ENCODE measurements around the gene NAV1. TPM values are rescaled to one million over a fixed set of nuclear protein-coding genes. Genes with fewer than 3 reads are reported as not detected.

NAV1 gene
- total RNA-seq, 1 donor from 2014 or later = 44.9 TPM

GRCh38 chr1:201531551-201532425, 7.1 kb upstream of the NAV1 start:
- Mint-ChIP-seq H3K27ac (no peak overlapping the region), H3K9me3 (no peaks in the 10 kb centered on the region), H3K4me3 (no peak overlapping the region), H3K27me3 (peaks cover 11% of the 10 kb centered on the region), H3K36me3 (no peaks in the 10 kb centered on the region), H3K4me1 (ENCODE audit: unreplicated experiment) (peaks cover 12% of the 10 kb centered on the region)
- TF ChIP-seq CTCF (conservative IDR thresholded peaks at IDR 0.05) = no peak
- no peak for DNase-seq (ENCODE audit: extremely low spot score, unreplicated experiment)

GRCh38 chr1:201533836-201534235, 5.1 kb upstream of the NAV1 start:
- Mint-ChIP-seq H3K36me3 (no peaks in the 10 kb centered on the region), H3K4me1 (ENCODE audit: unreplicated experiment) (peaks cover 17% of the 10 kb centered on the region), H3K9me3 (no peaks in the 10 kb centered on the region), H3K27ac (no peak overlapping the region), H3K27me3 (peaks cover 28% of the 10 kb centered on the region), H3K4me3 (no peak overlapping the region)
- TF ChIP-seq CTCF (conservative IDR thresholded peaks at IDR 0.05) = no peak
- no peak for DNase-seq (ENCODE audit: extremely low spot score, unreplicated experiment)

GRCh38 chr1:201535046-201535918, 3.6 kb upstream of the NAV1 start:
- no peak for DNase-seq (ENCODE audit: extremely low spot score, unreplicated experiment)
- Mint-ChIP-seq H3K4me3 (no peak overlapping the region), H3K36me3 (no peaks in the 10 kb centered on the region), H3K4me1 (ENCODE audit: unreplicated experiment) (peaks cover 19% of the 10 kb centered on the region), H3K27me3 (peaks cover 38% of the 10 kb centered on the region), H3K27ac (peak overlapping the region; percentile 52), H3K9me3 (no peaks in the 10 kb centered on the region)
- no peak for TF ChIP-seq CTCF (conservative IDR thresholded peaks at IDR 0.05)

- Mint-ChIP-seq H3K9me3 (no peaks in the 10 kb centered on the region), H3K4me3 (no peak overlapping the region), H3K27me3 (peaks cover 44% of the 10 kb centered on the region), H3K27ac (no peak overlapping the region), H3K4me1 (ENCODE audit: unreplicated experiment) (peaks cover 20% of the 10 kb centered on the region), H3K36me3 (no peaks in the 10 kb centered on the region)
- no peak for TF ChIP-seq CTCF (conservative IDR thresholded peaks at IDR 0.05)
- DNase-seq (ENCODE audit: extremely low spot score, unreplicated experiment) = no peak
Observed at GRCh38 chr1:201535919-201536245, 3.0 kb upstream of the NAV1 start.

- peaks cover 46% of the 10 kb centered on the region for H3K27me3 Mint-ChIP-seq
- H3K4me1 Mint-ChIP-seq (ENCODE audit: unreplicated experiment) = peaks cover 19% of the 10 kb centered on the region
Observed at GRCh38 chr1:201536558-201536957, 2.4 kb upstream of the NAV1 start.

More at GRCh38 chr1:201536558-201536957, 2.4 kb upstream of the NAV1 start:
- H3K9me3 Mint-ChIP-seq = no peaks in the 10 kb centered on the region
- no peak overlapping the region for H3K27ac Mint-ChIP-seq
- no peak for DNase-seq (ENCODE audit: extremely low spot score, unreplicated experiment)
- no peaks in the 10 kb centered on the region for H3K36me3 Mint-ChIP-seq
- peak overlapping the region; percentile 50 for H3K4me3 Mint-ChIP-seq
- no peak for TF ChIP-seq CTCF (conservative IDR thresholded peaks at IDR 0.05)

Measured in type B pancreatic cell (in vitro differentiated cells).